Uterus (tissue), 4 donors: ENCODE results near the gene CES3. TPM values are rescaled to one million over a fixed set of nuclear protein-coding genes. Genes with fewer than 3 reads are reported as not detected.
"Not testable (repeated sequence)": the region's sequence is repeated elsewhere in the genome, so short reads cannot be mapped to it uniquely, and the experiment has no call there.

Experiments used
- DNase-seq, 2 donors: peaks; one replicate each; pipeline ENCODE4 v3.0.0-alpha.2; 2019 to 2020
- H3K27ac ChIP-seq, 2 donors: fragments of 200-600 bp; sonication (generic); 1 replicate in 1 of 2; 2 replicates in 1 of 2; pipeline ENCODE4 v1.5.1; 2016 to 2018
- H3K27me3 ChIP-seq, 2 donors: fragments of 200-600 bp; sonication (generic); one replicate each; pipeline ENCODE4 v1.5.1; 2018 to 2019; ENCODE audit warnings: control low read depth in 1 of 2
- H3K36me3 ChIP-seq, 2 donors: fragments of 200-600 bp; sonication (generic); one replicate each; pipeline ENCODE4 v1.5.1; 2019; ENCODE audit warnings: control low read depth in 1 of 2
- H3K4me1 ChIP-seq, 2 donors: fragments of 200-600 bp; sonication (generic); one replicate each; pipeline ENCODE4 v1.5.1; 2018 to 2019; ENCODE audit warnings: control low read depth in 1 of 2
- H3K4me3 ChIP-seq, 2 donors: fragments of 200-600 bp; sonication (generic); 1 replicate in 1 of 2; 2 replicates in 1 of 2; pipeline ENCODE4 v1.5.1; 2018 to 2019; ENCODE audit warnings: mild to moderate bottlenecking in 1 of 2
- H3K9me3 ChIP-seq, 2 donors: fragments of 200-600 bp; sonication (generic); one replicate each; pipeline ENCODE4 v1.5.1; 2019; ENCODE audit warnings: control low read depth in 1 of 2
- CTCF ChIP-seq, 4 experiments: fragments of 200-600 bp in 2 of 4; fragments of 450-650 bp in 2 of 4; sonication (generic) in 2 of 4; IDR thresholded peaks; one replicate each; pipeline ENCODE4 v1.5.1; 2016 to 2019; ENCODE audit warnings: antibody characterized with exemption in 4 of 4, mild to moderate bottlenecking in 2 of 4, moderate library complexity in 1 of 4
- POLR2A ChIP-seq, 2 donors: fragments of 450-650 bp; IDR thresholded peaks; one replicate each; pipeline ENCODE4 v1.6.1; 2016; ENCODE audit warnings: antibody characterized with exemption in 2 of 2, mild to moderate bottlenecking in 1 of 2, moderate library complexity in 1 of 2
- intact Hi-C: fragments of 100-400 bp; cut with DNase I; formaldehyde crosslinking; loops from one replicate; pipeline ENCODE4 v1.15.1; 2023; ENCODE audit warnings: low total_unique reads
- total RNA-seq, 4 donors: library from RNA; depleted of rRNA in 3 of 4; stranded (reverse); fragments of >200 nt in 3 of 4; gene quantifications; one replicate each; pipeline versions ENCODE4 v1.1.0 to v1.2.4, GENCODE V29; 2014 to 2023
- donor health status: DM: yes; HTN: yes; CAD: no.

Gene CES3
- total RNA-seq, 4 donors from 2014 or later, result 0.51 to 2.8 (median 0.86) TPM

- intact Hi-C loops, result no loop called here
- Histone ChIP-seq H3K4me3 (no peak overlapping the region), H3K4me1 (peaks cover 0 to 13% of the 10 kb centered on the region in 2 donors), H3K27ac (no peak overlapping the region), H3K9me3 (no peaks in the 10 kb centered on the region), H3K27me3 (no peaks in the 10 kb centered on the region), H3K36me3 (no peaks in the 10 kb centered on the region)
- DNase-seq, result no peak
- TF ChIP-seq POLR2A (IDR thresholded peaks at IDR 0.05) (no peak), CTCF (IDR thresholded peaks at IDR 0.05) (no peak)
Observed at GRCh38 chr16:66930189-66930588, 30.9 kb upstream of the CES3 start.

- Histone ChIP-seq H3K4me1 (peaks cover 0 to 28% of the 10 kb centered on the region in 2 donors), H3K27ac (no peak overlapping the region), H3K36me3 (no peaks in the 10 kb centered on the region), H3K27me3 (no peaks in the 10 kb centered on the region), H3K9me3 (no peaks in the 10 kb centered on the region), H3K4me3 (no peak overlapping the region)
- intact Hi-C loops, result no loop called here
- DNase-seq, result no peak
- TF ChIP-seq CTCF (IDR thresholded peaks at IDR 0.05), result no peak
- no peak for TF ChIP-seq POLR2A (IDR thresholded peaks at IDR 0.05)
Observed at GRCh38 chr16:66931665-66932064, 29.4 kb upstream of the CES3 start.

DNA sequence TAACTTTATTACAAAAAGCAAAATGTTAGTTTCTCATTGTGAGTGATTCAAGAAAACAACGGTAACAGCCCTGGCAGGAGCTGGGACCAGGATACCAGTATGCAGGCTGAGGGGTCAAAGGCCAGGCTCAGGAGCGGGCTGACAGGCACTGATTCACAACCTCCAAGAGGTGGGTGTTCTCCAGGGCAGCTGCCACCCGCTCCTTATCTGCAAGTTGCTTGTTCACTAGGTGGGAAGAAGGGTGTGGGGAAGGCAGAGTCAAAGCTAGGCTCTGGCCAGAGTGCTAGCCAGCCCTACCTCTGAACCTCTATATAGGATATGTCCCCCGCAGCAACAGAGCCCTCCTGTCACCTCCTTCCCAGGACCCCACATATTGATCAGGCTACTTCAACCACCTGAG, 29.0 kb upstream of the CES3 start:
- H3K27me3 ChIP-seq, result no peaks in the 10 kb centered on the region
- no peak for TF ChIP-seq CTCF (IDR thresholded peaks at IDR 0.05)
- no peak for TF ChIP-seq POLR2A (IDR thresholded peaks at IDR 0.05)
- intact Hi-C loops, result no loop called here
- H3K4me1 ChIP-seq, result peaks cover 0 to 29% of the 10 kb centered on the region in 2 donors
- H3K27ac ChIP-seq, result no peak overlapping the region
- H3K9me3 ChIP-seq, result no peaks in the 10 kb centered on the region
- no peak for DNase-seq
- H3K36me3 ChIP-seq, result no peaks in the 10 kb centered on the region
- no peak overlapping the region for H3K4me3 ChIP-seq

DNA sequence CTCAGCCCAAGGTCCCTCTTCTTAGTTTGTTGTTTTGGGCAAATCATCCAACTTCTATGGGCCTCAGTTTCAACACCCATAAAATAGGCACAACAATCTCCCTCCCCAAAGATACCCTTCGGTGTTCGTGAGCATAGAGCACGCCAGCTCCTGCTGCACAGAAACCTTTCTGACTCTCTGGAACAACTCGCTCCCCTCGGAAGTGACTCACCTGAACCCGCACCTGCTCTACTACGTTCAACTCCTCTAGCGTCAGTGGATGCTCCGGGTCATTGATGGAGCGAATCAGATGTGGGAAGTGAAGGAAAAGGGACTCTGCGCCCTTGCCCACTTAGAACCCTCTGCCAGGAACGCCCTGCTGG, 27.3 kb upstream of the CES3 start:
- Histone ChIP-seq H3K4me1 (peaks cover 0 to 29% of the 10 kb centered on the region in 2 donors), H3K36me3 (no peaks in the 10 kb centered on the region), H3K9me3 (no peaks in the 10 kb centered on the region), H3K4me3 (peak overlapping the region; percentile 78 to 94), H3K27ac (peak overlapping the region; percentile 91 to 93), H3K27me3 (no peaks in the 10 kb centered on the region)
- DNase-seq, result no peak
- intact Hi-C loops, result no loop called here
- TF ChIP-seq POLR2A (IDR thresholded peaks at IDR 0.05), result no peak
- no peak for TF ChIP-seq CTCF (IDR thresholded peaks at IDR 0.05)

DNA sequence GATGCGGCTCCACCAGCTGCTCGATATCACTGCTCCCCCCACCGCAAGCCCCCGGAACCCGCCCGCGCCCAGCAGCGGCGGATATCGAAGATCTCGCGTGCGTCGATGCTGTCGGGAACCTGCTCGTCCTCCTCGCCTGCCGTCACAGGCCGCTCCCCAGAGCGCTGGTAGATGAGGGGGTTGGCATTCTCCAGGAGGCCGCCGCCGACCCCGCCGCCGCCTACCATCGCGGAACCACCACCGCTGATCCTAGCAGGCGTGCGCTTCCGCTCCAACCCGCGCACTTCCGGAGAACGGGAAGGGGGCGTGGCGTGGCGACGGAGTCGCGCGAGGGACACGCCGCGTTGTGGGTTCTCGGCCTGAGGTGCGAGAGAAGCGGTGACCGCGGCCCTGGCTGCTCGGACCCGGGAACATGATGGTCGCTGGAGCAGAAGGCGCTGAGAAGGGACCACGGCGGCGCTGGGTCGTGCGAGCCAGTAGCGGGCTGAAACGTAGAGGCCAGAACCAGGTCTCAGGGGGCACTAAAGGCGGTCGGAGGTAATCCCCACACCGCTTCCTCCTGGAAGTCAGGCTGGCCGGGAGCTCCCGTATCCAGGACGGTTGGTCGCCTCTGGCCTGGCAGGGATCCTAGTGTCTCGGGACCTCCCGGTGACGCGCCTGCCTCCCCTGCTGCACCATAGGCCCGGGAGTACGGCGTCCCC, 26.8 kb upstream of the CES3 start, which contains the start of gene CIAO2B:
TSS of gene CIAO2B (minus strand) at position 265 of the 701 bp plus-strand sequence. CDS start at position 227, 38 bp downstream.
- Histone ChIP-seq H3K36me3 (no peaks in the 10 kb centered on the region), H3K27ac (peak within 1 kb of the TSS; percentile 91 to 93), H3K4me1 (peaks cover 0 to 29% of the 10 kb centered on the region in 2 donors), H3K27me3 (no peaks in the 10 kb centered on the region), H3K4me3 (peak within 1 kb of the TSS; percentile 78 to 94), H3K9me3 (no peaks in the 10 kb centered on the region)
- peak; percentile 83 to 90 for DNase-seq
- TF ChIP-seq CTCF (IDR thresholded peaks at IDR 0.05), result peak in 2 of 4 experiments; percentile 7 to 41
- peak; percentile 33 to 86 for TF ChIP-seq POLR2A (IDR thresholded peaks at IDR 0.05)
- intact Hi-C loops, result no loop called here

GRCh38 chr16:66934839-66935313, 26.2 kb upstream of the CES3 start:
- Histone ChIP-seq H3K4me3 (peak overlapping the region; percentile 78 to 94), H3K4me1 (peaks cover 0 to 29% of the 10 kb centered on the region in 2 donors), H3K27ac (peak overlapping the region; percentile 91 to 93)
- H3K9me3 ChIP-seq, intact Hi-C loops, H3K36me3 ChIP-seq, H3K27me3 ChIP-seq, DNase-seq: not testable (repeated sequence)
